ENCODE data around the gene MEG3. TPM values are rescaled to one million over a fixed set of nuclear protein-coding genes. Genes with fewer than 3 reads are reported as not detected.

The MEG3 gene
- total and polyA plus RNA-seq, 4 experiments from 2014 or later = not detected

GRCh38 chr14:100802766-100803165, 23.2 kb upstream of the MEG3 start:
- H3K9me3 ChIP-seq (ENCODE audit: control insufficient read depth in 1 of 2, low read length in 2 of 2) = no peaks in the 10 kb centered on the region
- H3K4me3 ChIP-seq (ENCODE audit: low read length in 2 of 2) = no peak overlapping the region
- intact Hi-C loops (cut with micrococcal nuclease) = no loop called here
- POLR2A ChIA-PET (ENCODE audit: partially characterized antibody) = no interaction called here
- H3K36me3 Mint-ChIP-seq = no peaks in the 10 kb centered on the region
- no peak overlapping the region for H3K27ac Mint-ChIP-seq
- CTCF ChIA-PET (ENCODE audit: partially characterized antibody) = no interaction called here
- H3K9me3 Mint-ChIP-seq = peaks cover 0 to 2% (median 0%) of the 10 kb centered on the region in 8 donors
- H3K27ac ChIP-seq (ENCODE audit: low read depth, low read length) = no peak overlapping the region
- H3K4me1 Mint-ChIP-seq = no peaks in the 10 kb centered on the region
- H3K4me1 ChIP-seq (ENCODE audit: insufficient read depth, low read length) = no peaks in the 10 kb centered on the region
- H3K36me3 ChIP-seq (ENCODE audit: insufficient read depth, low read length) = no peaks in the 10 kb centered on the region
- no peaks in the 10 kb centered on the region for H3K27me3 ChIP-seq (ENCODE audit: insufficient read depth, low read length)
- no peak for DNase-seq
- H3K4me3 Mint-ChIP-seq = no peak overlapping the region
- peaks cover 3 to 7% of the 10 kb centered on the region in 2 donors for H3K27me3 Mint-ChIP-seq

- CTCF ChIA-PET (ENCODE audit: partially characterized antibody) = no interaction called here
- Mint-ChIP-seq H3K9me3 (peaks cover 0 to 5% (median under 1%) of the 10 kb centered on the region in 8 donors), H3K27ac (no peak overlapping the region), H3K36me3 (no peaks in the 10 kb centered on the region), H3K4me1 (no peaks in the 10 kb centered on the region), H3K27me3 (peaks cover 3 to 7% of the 10 kb centered on the region in 2 donors), H3K4me3 (no peak overlapping the region)
- Histone ChIP-seq H3K9me3 (ENCODE audit: control insufficient read depth in 1 of 2, low read length in 2 of 2) (no peaks in the 10 kb centered on the region), H3K27ac (ENCODE audit: low read depth, low read length) (no peak overlapping the region), H3K4me3 (ENCODE audit: low read length in 2 of 2) (no peak overlapping the region), H3K27me3 (ENCODE audit: insufficient read depth, low read length) (no peaks in the 10 kb centered on the region), H3K4me1 (ENCODE audit: insufficient read depth, low read length) (no peaks in the 10 kb centered on the region), H3K36me3 (ENCODE audit: insufficient read depth, low read length) (no peaks in the 10 kb centered on the region)
- DNase-seq = no peak
- intact Hi-C loops (cut with micrococcal nuclease) = no loop called here
- POLR2A ChIA-PET (ENCODE audit: partially characterized antibody) = no interaction called here
Observed at GRCh38 chr14:100803226-100803625, 22.7 kb upstream of the MEG3 start.

- Histone ChIP-seq H3K4me3 (ENCODE audit: low read length in 2 of 2) (no peak overlapping the region), H3K4me1 (ENCODE audit: insufficient read depth, low read length) (no peaks in the 10 kb centered on the region), H3K9me3 (ENCODE audit: control insufficient read depth in 1 of 2, low read length in 2 of 2) (no peaks in the 10 kb centered on the region), H3K27me3 (ENCODE audit: insufficient read depth, low read length) (no peaks in the 10 kb centered on the region), H3K36me3 (ENCODE audit: insufficient read depth, low read length) (no peaks in the 10 kb centered on the region), H3K27ac (ENCODE audit: low read depth, low read length) (no peak overlapping the region)
- Mint-ChIP-seq H3K27ac (no peak overlapping the region), H3K36me3 (no peaks in the 10 kb centered on the region), H3K27me3 (peaks cover 3 to 9% of the 10 kb centered on the region in 2 donors), H3K4me3 (no peak overlapping the region), H3K4me1 (no peaks in the 10 kb centered on the region), H3K9me3 (peaks cover 0 to 9% (median 3%) of the 10 kb centered on the region in 8 donors)
- ChIA-PET CTCF (ENCODE audit: partially characterized antibody) (no interaction called here), POLR2A (ENCODE audit: partially characterized antibody) (no interaction called here)
- intact Hi-C loops (cut with micrococcal nuclease) = no loop called here
- no peak for DNase-seq
Observed at GRCh38 chr14:100803676-100804075, 22.2 kb upstream of the MEG3 start.

- H3K27me3 Mint-ChIP-seq = peaks cover 3 to 10% of the 10 kb centered on the region in 2 donors
- no peaks in the 10 kb centered on the region for H3K4me1 Mint-ChIP-seq
- CTCF ChIA-PET (ENCODE audit: partially characterized antibody) = no interaction called here
- DNase-seq = no peak
- H3K27me3 ChIP-seq (ENCODE audit: insufficient read depth, low read length) = no peaks in the 10 kb centered on the region
- no peak overlapping the region for H3K27ac Mint-ChIP-seq
- H3K27ac ChIP-seq (ENCODE audit: low read depth, low read length) = no peak overlapping the region
- H3K4me1 ChIP-seq (ENCODE audit: insufficient read depth, low read length) = no peaks in the 10 kb centered on the region
- H3K9me3 ChIP-seq (ENCODE audit: control insufficient read depth in 1 of 2, low read length in 2 of 2) = no peaks in the 10 kb centered on the region
- H3K36me3 Mint-ChIP-seq = no peaks in the 10 kb centered on the region
- no peak overlapping the region for H3K4me3 Mint-ChIP-seq
- H3K4me3 ChIP-seq (ENCODE audit: low read length in 2 of 2) = no peak overlapping the region
- H3K9me3 Mint-ChIP-seq = peaks cover 0 to 14% (median 5%) of the 10 kb centered on the region in 8 donors
- POLR2A ChIA-PET (ENCODE audit: partially characterized antibody) = no interaction called here
- no peaks in the 10 kb centered on the region for H3K36me3 ChIP-seq (ENCODE audit: insufficient read depth, low read length)
- intact Hi-C loops (cut with micrococcal nuclease) = no loop called here
Observed at GRCh38 chr14:100804138-100804537, 21.8 kb upstream of the MEG3 start.

GRCh38 chr14:100804558-100805309, 21.2 kb upstream of the MEG3 start:
- Histone ChIP-seq H3K4me3 (ENCODE audit: low read length in 2 of 2) (no peak overlapping the region), H3K27ac (ENCODE audit: low read depth, low read length) (no peak overlapping the region), H3K27me3 (ENCODE audit: insufficient read depth, low read length) (no peaks in the 10 kb centered on the region), H3K9me3 (ENCODE audit: control insufficient read depth in 1 of 2, low read length in 2 of 2) (peaks cover 0 to 5% of the 10 kb centered on the region in 2 donors), H3K4me1 (ENCODE audit: insufficient read depth, low read length) (no peaks in the 10 kb centered on the region), H3K36me3 (ENCODE audit: insufficient read depth, low read length) (no peaks in the 10 kb centered on the region)
- no peaks in the 10 kb centered on the region for H3K4me1 Mint-ChIP-seq
- intact Hi-C loops (cut with micrococcal nuclease) = no loop called here
- peaks cover 6 to 8% of the 10 kb centered on the region in 2 donors for H3K27me3 Mint-ChIP-seq
- H3K27ac Mint-ChIP-seq = no peak overlapping the region
- DNase-seq = no peak
- H3K4me3 Mint-ChIP-seq = no peak overlapping the region
- POLR2A ChIA-PET (ENCODE audit: partially characterized antibody) = no interaction called here
- H3K9me3 Mint-ChIP-seq = peaks cover 0 to 18% (median 9%) of the 10 kb centered on the region in 8 donors
- H3K36me3 Mint-ChIP-seq = no peaks in the 10 kb centered on the region
- CTCF ChIA-PET (ENCODE audit: partially characterized antibody) = no interaction called here

GRCh38 chr14:100806386-100806785, 19.5 kb upstream of the MEG3 start:
- no peaks in the 10 kb centered on the region for H3K27me3 ChIP-seq (ENCODE audit: insufficient read depth, low read length)
- H3K36me3 ChIP-seq (ENCODE audit: insufficient read depth, low read length) = no peaks in the 10 kb centered on the region
- H3K27ac ChIP-seq (ENCODE audit: low read depth, low read length) = no peak overlapping the region
- ChIA-PET CTCF (ENCODE audit: partially characterized antibody) (no interaction called here), POLR2A (ENCODE audit: partially characterized antibody) (no interaction called here)
- H3K9me3 ChIP-seq (ENCODE audit: control insufficient read depth in 1 of 2, low read length in 2 of 2) = peaks cover 0 to 5% of the 10 kb centered on the region in 2 donors
- Mint-ChIP-seq H3K9me3 (peaks cover 0 to 24% (median 11%) of the 10 kb centered on the region in 8 donors), H3K4me1 (no peaks in the 10 kb centered on the region), H3K36me3 (no peaks in the 10 kb centered on the region), H3K27me3 (peaks cover 6 to 7% of the 10 kb centered on the region in 2 donors), H3K27ac (no peak overlapping the region), H3K4me3 (no peak overlapping the region)
- no peak overlapping the region for H3K4me3 ChIP-seq (ENCODE audit: low read length in 2 of 2)
- no peak for DNase-seq
- intact Hi-C loops (cut with micrococcal nuclease) = no loop called here
- no peaks in the 10 kb centered on the region for H3K4me1 ChIP-seq (ENCODE audit: insufficient read depth, low read length)

- Mint-ChIP-seq H3K9me3 (peaks cover 0 to 25% (median 15%) of the 10 kb centered on the region in 8 donors), H3K4me3 (no peak overlapping the region), H3K27me3 (peaks cover 5 to 6% of the 10 kb centered on the region in 2 donors), H3K36me3 (no peaks in the 10 kb centered on the region), H3K4me1 (no peaks in the 10 kb centered on the region), H3K27ac (no peak overlapping the region)
- ChIA-PET POLR2A (ENCODE audit: partially characterized antibody) (no interaction called here), CTCF (ENCODE audit: partially characterized antibody) (no interaction called here)
- Histone ChIP-seq H3K27me3 (ENCODE audit: insufficient read depth, low read length) (no peaks in the 10 kb centered on the region), H3K4me1 (ENCODE audit: insufficient read depth, low read length) (no peaks in the 10 kb centered on the region), H3K9me3 (ENCODE audit: control insufficient read depth in 1 of 2, low read length in 2 of 2) (peaks cover 0 to 5% of the 10 kb centered on the region in 2 donors), H3K4me3 (ENCODE audit: low read length in 2 of 2) (no peak overlapping the region), H3K27ac (ENCODE audit: low read depth, low read length) (no peak overlapping the region), H3K36me3 (ENCODE audit: insufficient read depth, low read length) (no peaks in the 10 kb centered on the region)
- DNase-seq = no peak
- intact Hi-C loops (cut with micrococcal nuclease) = no loop called here
Observed at GRCh38 chr14:100807496-100807895, 18.4 kb upstream of the MEG3 start.
